MCF 10A (cell line): ENCODE measurements around the gene CFAP46. TPM values are rescaled to one million over a fixed set of nuclear protein-coding genes. Genes with fewer than 3 reads are reported as not detected.

ENCODE experiments used
- BruUV-seq: library from RNA; stranded (reverse); fragments of 400-500 nt; replicated peaks from 2 replicates; lab custom pipeline; 2021; lab: Mats Ljungman, UMichigan
- CTCF ChIA-PET: fragments of 300-600 bp; sonication (Branson Sonifier 250); formaldehyde crosslinking; extraction: SDS; loops from one replicate; lab custom pipeline; 2021; ENCODE audit warnings: antibody characterized with exemption, inconsistent platforms; lab: Yijun Ruan, JAX
- POLR2A ChIA-PET: fragments of 300-600, 350-650 bp; sonication (Branson Sonifier 250); formaldehyde crosslinking; extraction: SDS; loops from one replicate; lab custom pipeline; 2020; ENCODE audit warnings: antibody characterized with exemption, inconsistent platforms; lab: Yijun Ruan, JAX
- DNase-seq: peaks from one replicate; pipeline ENCODE4 v3.0.0-alpha.2; 2018; ENCODE audit not compliant: unreplicated experiment
- H3K27ac Mint-ChIP-seq: one replicate; pipeline ENCODE4 v1.8.0; 2022; ENCODE audit warnings: mild to moderate bottlenecking, low read depth, mixed read lengths; ENCODE audit not compliant: unreplicated experiment
- H3K27me3 Mint-ChIP-seq: one replicate; pipeline ENCODE4 v1.8.0; 2022; ENCODE audit warnings: mixed read lengths; ENCODE audit not compliant: insufficient read depth, unreplicated experiment
- H3K36me3 Mint-ChIP-seq: one replicate; pipeline ENCODE4 v1.8.0; 2022; ENCODE audit warnings: mild to moderate bottlenecking, moderate library complexity, mixed read lengths; ENCODE audit not compliant: insufficient read depth, unreplicated experiment
- H3K4me1 Mint-ChIP-seq: one replicate; pipeline ENCODE4 v1.8.0; 2022; ENCODE audit warnings: mixed read lengths; ENCODE audit not compliant: insufficient read depth, unreplicated experiment
- H3K4me3 Mint-ChIP-seq: one replicate; pipeline ENCODE4 v1.8.0; 2022; ENCODE audit warnings: mild to moderate bottlenecking, moderate library complexity, mixed read lengths; ENCODE audit not compliant: unreplicated experiment
- H3K9me3 Mint-ChIP-seq: one replicate; pipeline ENCODE4 v1.8.0; 2022; ENCODE audit warnings: mixed read lengths; ENCODE audit not compliant: unreplicated experiment
- CTCF ChIP-seq: fragments of 200-600 bp; IDR thresholded peaks from one replicate; pipeline ENCODE4 v1.8.0; 2022; ENCODE audit warnings: antibody characterized with exemption, mild to moderate bottlenecking; ENCODE audit not compliant: unreplicated experiment
- intact Hi-C: fragments of 100-400 bp; cut with micrococcal nuclease; formaldehyde crosslinking; loops from 2 replicates; pipeline ENCODE4 v1.14.1; 2022
- total RNA-seq: library from RNA; stranded (reverse); gene quantifications from 2 replicates; pipeline ENCODE4 v1.2.3, GENCODE V29; 2022

Gene CFAP46
- total RNA-seq, 1 experiment from 2014 or later = 0.33 TPM

DNA sequence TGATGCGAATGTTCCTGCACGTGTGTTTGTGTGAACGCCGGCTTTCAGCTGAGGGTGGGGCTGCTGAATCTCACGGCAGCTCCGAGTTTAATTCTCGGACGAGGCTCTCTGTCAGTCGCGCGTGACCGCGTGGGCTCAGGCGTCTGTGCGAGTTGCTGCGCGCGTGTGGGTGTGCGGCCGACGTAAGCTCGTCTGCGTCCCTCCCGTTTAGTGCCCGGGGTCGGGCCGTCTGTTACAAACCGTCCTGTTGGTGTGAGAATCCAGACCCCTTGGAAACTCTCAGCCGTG, 41.6 kb upstream of the CFAP46 start:
- Mint-ChIP-seq H3K9me3 (no peaks in the 10 kb centered on the region), H3K4me3 (no peak overlapping the region), H3K27me3 (no peaks in the 10 kb centered on the region), H3K36me3 (no peaks in the 10 kb centered on the region), H3K4me1 (no peaks in the 10 kb centered on the region), H3K27ac (no peak overlapping the region)
- BruUV-seq = no TSS peak
- ChIA-PET CTCF (no interaction called here), POLR2A (no interaction called here)
- intact Hi-C loops = no loop called here
- no peak for TF ChIP-seq CTCF
- DNase-seq = no peak

DNA sequence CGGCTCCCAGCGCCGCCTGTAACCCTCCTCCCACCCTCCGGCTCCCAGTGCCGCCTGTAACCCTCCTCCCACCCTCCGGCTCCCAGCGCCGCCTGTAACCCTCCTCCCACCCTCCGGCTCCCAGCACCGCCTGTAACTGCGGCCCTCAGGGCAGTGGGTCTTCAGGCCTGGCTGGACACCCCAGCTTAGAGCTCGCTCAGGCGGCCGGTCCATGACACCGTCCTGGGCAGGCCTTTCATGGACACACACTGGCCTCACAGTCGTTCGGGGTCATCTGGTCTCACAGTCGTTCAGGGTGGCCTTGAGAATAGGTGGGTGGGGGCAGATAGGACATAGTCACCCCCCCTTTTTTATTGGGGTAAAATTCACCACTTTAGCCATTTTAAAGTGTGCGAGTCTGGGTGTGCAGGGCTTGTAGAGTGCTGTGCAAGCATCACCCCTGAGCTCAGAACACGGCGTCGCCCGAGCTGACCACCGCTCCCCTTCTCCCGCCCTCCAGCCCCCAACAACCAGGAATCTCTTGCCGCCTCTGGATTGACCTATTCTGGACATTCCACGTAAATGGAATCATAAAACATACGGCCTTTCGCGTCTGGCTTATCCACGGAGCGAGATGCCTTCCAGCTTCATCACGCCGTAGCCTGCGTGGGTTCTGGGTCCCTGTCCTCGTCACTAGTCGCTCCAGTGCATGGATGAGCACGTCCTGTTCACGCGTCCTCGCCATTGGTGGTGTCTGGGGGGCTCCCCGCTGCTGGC, 41.1 kb upstream of the CFAP46 start:
- DNase-seq = no peak
- no peak overlapping the region for H3K4me3 Mint-ChIP-seq
- no peak for TF ChIP-seq CTCF
- POLR2A ChIA-PET = no interaction called here
- H3K27ac Mint-ChIP-seq = no peak overlapping the region
- no peaks in the 10 kb centered on the region for H3K36me3 Mint-ChIP-seq
- H3K27me3 Mint-ChIP-seq = no peaks in the 10 kb centered on the region
- CTCF ChIA-PET = no interaction called here
- no peaks in the 10 kb centered on the region for H3K4me1 Mint-ChIP-seq
- H3K9me3 Mint-ChIP-seq = no peaks in the 10 kb centered on the region
- intact Hi-C loops = no loop called here
- BruUV-seq = no TSS peak

- DNase-seq = no peak
- intact Hi-C loops = no loop called here
- Mint-ChIP-seq H3K4me3 (no peak overlapping the region), H3K4me1 (no peaks in the 10 kb centered on the region), H3K27me3 (no peaks in the 10 kb centered on the region), H3K27ac (no peak overlapping the region), H3K36me3 (no peaks in the 10 kb centered on the region), H3K9me3 (no peaks in the 10 kb centered on the region)
- POLR2A ChIA-PET = no interaction called here
- CTCF ChIA-PET = no interaction called here
- no TSS peak for BruUV-seq
- no peak for TF ChIP-seq CTCF
Observed at GRCh38 chr10:132982301-132982989, 40.1 kb upstream of the CFAP46 start.

GRCh38 chr10:132981746-132982145, 39.4 kb upstream of the CFAP46 start:
- ChIA-PET CTCF (no interaction called here), POLR2A (no interaction called here)
- intact Hi-C loops = no loop called here
- no peak for DNase-seq
- Mint-ChIP-seq H3K4me3 (no peak overlapping the region), H3K36me3 (no peaks in the 10 kb centered on the region), H3K9me3 (no peaks in the 10 kb centered on the region), H3K4me1 (no peaks in the 10 kb centered on the region), H3K27ac (no peak overlapping the region), H3K27me3 (no peaks in the 10 kb centered on the region)
- BruUV-seq = no TSS peak
- no peak for TF ChIP-seq CTCF
